Bone marrow (tissue), 2 donors: Measurements from ENCODE around the gene GPC4.

Experiments used
- DNase-seq, 2 donors: peaks; one replicate each; lab custom pipeline; 2025; lab: John Stamatoyannopoulos, UW

Gene GPC4

DNA sequence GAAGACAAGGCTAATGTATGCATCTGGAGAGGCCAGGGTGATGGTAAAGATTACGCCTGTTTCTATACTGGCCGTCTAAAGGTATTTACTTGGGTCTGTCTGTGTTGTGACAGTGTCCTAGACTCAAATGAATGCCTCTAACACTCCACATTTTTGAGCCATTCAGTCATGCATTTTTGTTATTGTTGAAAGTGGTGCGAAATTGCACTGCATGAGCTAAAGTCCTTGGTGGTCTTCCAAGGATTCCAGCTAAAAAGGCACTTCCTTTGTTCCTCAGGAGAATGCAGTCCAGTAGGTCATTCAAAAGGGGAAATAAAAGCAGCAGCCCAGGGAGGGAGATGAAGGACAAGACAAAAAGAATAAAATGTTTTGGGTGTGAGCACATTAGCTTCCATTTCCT lies 3.0 kb downstream of the GPC4 start:
- no peak for DNase-seq

DNA sequence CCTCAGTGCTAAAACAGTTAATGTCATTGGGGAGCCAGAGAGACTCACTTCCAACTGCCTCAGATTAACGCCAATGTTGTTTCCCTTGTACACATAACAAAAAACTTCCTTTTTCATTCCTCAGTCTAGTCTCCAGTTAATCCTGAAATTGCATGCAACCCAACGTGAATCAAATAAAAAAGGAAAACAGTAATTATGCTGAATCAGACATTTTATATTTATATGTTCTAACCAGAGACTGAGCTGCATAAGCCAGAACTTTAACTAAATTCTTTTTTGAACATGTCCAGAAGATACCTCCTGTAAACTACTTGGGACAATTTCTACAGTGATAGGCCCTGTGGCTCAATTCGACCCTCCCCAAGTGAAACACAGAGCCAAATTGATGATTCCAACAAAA lies 4.7 kb downstream of the GPC4 start:
- no peak for DNase-seq

DNA sequence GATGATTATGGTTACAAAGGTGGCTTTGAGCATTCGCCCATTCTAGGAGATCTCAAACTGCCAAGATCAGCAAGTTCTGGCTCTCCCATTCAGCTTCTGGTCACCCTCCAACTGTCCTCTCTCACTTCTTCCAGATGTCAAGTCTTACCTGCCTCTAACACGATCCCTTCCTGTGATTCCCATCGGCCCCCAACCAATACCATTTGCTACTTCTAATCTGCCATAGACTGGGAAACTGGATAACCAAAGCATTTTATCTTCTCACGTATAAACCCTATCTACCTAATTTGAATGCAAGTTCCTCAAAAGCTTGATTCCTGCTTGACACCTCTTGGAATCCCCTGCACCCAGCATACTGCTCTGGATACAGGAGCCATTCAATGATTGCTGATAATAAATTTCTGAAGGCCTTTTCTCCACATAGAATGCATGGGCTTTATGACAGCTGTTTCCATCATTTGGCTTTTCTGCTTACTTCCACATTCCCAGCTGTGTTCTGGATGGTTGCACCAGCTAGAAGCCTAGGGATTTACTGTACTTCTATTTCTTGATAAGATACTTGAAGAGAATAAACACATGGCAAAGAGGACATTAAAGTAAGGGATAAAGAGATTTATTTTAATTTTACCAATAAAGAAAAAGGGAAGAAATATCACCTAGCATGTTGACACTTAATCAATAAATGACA lies 9.6 kb downstream of the GPC4 start:
- no peak for DNase-seq

DNA sequence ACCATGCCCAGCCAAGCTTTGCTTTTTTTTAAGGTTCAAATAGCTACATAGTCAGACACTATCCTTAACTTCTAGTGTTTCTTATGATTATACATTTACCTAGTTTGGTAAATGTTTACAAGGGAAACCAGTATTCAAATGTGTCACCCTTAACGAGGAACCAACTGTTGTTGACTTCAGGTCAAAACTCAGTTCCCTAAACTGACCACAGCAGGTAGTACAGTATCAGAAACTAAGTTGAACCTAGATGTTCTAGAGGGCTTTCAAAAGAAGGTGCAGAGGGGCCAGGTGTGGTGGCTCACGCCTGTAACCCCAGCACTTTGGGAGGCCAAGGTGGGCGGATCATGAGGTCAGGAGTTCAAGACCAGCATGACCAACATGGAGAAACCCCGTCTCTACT lies 11.3 kb downstream of the GPC4 start:
- no peak for DNase-seq

DNA sequence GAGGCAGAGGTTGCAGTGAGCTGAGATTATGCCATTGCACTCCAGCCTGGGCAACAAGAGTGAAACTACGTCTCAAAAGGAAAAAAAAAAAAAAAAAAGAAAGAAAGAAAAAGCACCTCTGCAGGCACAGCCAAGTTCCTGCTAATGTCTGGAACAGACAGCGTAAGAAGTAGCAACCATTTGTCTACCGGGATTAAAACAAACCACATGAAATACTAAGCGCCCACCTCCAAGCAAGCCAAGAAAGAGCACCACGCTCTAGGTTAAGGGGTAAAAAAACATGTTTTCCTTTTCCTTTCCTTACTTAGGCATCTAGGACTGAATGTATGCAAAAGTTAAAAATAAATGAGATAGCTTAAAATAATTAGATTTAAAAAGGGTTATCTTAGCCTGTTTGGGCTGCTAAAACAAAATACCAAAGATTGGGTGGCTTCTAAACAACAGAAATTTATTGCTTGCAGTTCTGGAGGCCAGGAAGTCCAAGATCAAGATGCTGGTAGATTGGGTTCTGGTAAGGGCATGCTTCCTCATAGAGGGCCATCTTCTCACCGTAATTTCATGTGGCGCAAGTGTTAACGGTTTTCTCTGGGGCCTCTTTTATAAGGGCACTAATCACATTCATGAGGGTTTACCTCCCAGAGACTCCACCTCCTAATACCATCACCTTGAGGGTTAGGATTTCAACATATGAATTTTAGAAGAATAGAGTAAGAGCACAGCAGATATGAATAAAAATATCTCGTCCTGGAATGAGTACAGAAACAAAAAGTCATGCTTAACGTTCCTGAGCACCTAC lies 12.3 kb downstream of the GPC4 start:
- DNase-seq = no peak

DNA sequence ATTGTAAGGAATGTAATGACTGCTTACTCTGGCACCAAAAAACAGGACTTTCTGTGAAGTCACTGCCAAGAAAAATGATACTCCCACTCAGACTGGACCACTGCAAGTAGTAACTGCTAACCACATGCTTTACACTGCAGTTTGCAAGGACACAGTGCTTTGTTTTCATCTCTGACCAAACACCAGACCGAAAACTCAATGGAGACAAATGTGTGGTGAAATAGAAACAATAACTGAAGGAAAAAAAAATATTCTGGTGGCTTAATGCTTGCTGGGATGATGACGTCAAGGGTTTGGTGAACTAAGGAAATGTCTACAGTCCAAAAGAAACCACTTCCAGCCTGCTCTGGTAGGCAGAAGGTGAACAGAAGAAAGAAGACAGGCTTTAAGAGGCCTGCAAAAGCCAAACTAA lies 13.2 kb downstream of the GPC4 start:
- DNase-seq = no peak

DNA sequence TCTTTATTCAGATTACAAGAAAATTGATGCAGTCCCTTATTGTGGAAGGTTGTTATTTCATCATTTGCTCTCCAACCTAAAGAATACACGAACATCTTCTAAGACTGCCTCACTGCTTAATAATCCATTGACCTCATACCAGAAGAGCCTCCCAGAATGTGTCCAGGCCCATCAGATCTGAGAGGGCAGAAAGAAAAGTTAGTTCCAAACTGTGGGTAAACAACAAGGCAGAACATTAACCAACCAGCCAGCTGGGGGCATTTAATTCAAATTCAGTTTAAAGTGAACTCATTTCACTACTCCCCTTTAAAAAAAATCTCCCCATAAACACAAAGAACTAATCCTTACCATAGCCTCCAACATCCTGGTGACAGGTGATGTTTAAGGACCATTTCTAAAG lies 13.8 kb downstream of the GPC4 start:
- no peak for DNase-seq

DNA sequence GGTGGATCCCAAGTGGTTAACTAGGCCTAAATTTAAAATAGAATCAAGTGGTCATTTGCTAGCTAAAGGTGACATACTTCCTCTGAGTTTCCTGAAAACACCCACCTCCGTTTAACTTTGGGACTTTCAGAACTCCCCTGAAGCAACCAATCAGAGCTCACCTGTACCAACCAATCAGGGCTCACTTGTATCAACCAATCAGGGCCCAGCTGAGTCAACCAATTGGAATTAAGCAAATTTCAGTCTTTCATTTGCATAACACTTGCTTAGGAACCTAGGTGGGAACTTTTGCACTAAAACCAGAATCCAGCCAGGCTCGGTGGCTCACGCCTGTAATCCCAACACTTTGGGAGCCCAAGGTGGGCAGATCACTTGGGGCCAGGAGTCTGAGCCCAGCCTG lies 15.9 kb downstream of the GPC4 start:
- no peak for DNase-seq

DNA sequence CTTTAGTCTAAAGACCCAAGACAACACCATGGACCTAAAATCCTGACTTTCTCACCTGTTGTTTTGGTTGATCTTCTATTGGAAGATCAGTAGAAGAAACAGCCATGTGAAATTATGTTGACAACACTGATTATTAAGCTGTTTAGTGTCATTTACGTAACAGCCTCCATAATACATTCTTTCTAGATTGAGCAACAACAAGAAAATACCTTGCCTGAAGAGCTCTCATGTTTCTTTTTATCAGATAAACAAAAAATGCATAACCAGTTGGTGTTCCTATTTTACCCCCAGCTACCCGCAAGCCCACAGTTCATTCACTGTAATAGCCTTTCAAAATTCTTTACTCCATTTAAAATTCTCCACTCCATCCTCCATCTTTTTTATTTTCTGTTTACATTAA lies 20.5 kb downstream of the GPC4 start:
- DNase-seq = no peak

DNA sequence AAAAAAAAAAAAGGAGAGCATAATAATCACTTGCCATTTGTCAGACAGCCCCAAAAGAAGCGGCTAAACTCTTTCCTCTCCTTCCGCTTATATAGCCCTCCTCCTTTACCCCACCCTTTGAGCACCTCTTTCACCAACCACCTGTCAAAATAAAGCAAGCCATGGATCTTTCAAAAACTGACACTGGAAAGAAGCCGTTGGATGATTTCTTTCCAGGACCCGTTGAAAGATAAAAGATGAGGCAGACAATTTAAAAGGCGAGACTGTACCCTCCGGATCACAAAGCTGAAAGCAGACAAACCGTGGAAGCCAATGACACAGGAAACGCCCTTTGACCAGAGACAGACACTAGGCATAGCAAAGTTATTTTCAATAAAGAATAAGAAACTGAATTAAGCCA lies 22.6 kb downstream of the GPC4 start:
- DNase-seq = no peak

DNA sequence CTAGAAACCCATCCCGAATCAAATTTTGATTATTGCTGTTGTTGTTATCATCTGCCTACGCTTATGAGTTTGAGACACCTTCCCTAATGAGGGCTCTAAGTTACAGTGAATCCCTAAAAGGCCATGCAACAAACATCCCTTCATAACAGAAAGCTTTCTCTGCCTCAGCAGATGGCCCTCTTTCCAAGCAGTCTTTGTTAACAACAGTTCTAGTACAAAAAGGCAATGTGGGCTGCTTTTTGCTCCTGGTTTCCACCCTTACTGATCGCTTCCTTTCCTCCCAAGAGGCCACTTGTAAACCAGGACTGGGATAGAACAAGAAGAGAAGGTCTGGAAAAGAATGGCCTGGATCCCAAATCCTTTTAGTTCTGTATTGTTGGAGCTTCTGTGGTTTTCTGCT lies 24.2 kb downstream of the GPC4 start:
- DNase-seq = no peak

DNA sequence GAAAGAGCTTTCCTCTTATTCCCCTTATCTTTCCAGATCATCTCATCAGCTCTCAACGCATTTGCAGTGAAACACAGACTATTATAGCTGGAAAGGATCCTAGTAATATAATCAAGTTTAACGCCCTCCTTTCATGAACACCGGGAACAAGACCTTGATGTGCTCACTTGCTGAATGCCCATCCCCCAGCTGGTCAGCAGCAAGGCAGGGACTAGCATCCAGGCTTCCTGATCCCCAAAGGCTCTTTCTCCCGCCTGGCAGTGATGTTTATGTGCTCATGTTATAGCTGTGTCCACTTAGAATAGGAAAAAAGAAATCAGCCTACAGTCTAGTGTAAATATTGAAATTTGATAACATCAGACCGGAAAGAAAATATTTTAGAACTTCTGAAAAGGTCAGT lies 24.6 kb downstream of the GPC4 start:
- no peak for DNase-seq

DNA sequence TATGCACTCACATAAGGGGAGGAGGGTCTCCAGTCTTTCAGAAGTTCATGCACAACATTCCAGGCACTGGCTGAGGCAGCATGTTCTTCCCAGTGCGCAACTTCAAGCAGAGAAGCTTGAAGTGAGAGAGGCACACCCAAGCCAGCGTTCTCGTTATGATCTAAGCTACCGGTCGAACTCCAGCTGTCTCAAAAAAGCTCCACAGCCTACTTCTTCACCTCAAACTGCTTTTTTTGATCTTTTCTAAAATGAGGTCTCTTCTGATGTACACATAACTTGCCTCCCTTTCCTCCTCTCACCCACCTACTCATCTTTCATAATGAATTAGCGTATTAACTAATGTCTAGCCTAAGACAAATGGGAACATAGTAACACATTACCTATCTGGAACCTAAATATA lies 25.3 kb downstream of the GPC4 start:
- no peak for DNase-seq

DNA sequence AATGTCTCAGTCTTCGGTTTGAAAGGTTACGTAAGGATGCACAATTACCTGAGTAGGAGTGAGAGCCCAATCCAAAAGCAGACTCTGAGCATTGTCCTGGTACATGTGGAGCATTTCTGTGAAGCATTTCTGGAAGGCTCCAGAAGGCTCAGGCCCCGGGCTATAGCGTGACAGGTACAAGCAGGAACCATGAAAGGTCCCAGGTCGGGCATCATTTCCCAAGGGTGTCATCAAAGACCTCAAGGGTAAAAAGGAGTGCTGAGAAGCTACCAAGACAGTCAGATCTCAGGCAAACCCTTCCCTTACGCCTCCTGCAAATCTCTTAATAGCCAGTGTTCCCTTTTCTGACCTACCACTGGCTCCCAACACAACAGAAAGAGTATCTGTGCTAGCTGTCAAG lies 30.8 kb downstream of the GPC4 start:
- DNase-seq = no peak

DNA sequence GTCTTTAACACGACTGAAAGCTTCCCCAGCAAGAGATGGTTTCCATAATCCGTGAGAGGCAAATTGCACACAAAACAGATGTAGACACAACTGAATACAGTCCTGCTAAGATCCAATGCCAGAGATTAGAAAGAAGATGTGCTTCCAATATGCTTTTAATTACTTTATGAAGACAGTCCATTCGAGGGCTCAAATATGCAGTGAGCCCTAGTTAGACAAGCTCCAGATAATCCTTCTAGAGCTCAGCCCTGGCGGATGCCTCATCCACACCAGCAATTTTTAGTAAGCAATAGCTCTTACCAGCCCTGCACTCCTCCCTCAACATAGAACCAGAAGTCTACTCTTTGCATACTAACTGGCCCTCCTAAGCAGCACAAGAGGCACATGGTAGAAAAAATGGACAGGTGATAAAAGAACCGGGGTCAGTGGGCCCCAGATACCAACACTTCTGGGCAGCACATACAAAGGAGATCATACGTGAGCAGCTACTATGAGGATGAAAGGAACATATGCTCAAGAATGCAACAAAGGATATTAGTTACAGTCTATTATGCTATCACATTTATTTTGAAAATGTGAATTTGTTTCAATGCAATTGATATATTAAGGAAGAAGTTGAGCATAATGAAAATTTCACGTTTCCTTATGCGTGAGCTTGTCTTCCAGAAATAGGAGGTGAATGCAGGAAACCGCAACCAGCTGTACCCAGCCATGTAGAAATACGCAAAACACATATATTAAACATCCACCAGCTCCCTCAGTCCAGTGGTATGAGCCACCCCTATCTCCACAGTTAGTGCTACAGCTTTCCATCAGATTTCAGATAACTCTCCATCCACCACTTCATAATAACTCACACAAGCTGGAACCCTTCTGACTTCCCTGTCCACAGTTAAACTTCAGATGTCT lies 34.3 kb downstream of the GPC4 start:
- no peak for DNase-seq

DNA sequence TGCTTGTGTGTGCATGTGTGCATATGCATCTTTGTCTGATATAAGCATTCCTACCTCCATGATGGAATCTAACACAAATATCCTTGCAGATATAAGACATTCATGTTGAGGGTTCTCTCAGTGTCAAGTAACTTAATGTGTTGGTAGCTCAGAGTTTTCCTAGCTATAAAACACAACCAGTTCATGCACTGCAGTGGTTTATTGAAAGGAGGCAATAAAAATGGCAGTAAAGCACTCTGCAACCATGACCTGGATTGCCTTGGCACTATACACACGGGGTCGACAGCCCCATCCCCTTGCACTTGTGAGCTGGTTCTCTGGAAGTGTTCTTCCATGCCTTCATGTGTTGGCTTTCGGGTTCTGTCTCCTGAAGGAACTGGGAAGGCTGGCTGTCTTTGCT lies 38.9 kb downstream of the GPC4 start:
- no peak for DNase-seq

DNA sequence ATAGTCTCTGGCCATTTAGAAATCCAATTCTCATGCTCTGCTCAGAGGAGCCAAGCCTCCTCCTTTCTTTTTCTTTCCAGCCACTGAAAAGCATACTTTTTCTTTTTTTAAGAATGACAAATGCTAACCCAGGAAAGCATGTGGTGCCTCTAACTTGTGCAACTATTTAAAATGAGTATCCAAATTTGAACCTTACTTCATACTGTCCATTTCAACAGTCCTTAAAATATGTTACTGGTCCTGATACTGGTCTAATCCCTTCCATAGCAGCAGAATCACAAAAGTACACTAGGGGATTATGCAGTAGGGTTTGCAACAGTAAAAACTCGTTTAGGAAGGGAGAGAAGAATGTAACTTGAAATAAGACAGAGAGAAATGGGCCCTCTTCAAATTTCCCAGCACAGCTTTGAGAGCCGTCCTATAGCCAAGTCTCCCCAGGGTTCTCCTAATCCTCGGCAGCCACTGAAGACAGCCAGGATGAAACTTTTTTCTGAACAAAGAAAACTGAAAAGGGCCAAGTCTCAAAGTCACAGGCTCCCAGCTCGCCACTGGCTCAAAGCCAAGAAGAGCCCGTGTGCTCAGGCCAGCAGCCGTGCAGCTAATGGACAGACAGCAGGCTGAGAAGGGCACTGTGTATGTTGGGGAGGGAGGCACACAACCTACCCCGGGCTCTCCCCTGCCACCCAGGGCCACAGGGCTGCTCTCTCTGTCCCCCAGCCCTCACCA lies 39.5 kb downstream of the GPC4 start:
- no peak for DNase-seq

DNA sequence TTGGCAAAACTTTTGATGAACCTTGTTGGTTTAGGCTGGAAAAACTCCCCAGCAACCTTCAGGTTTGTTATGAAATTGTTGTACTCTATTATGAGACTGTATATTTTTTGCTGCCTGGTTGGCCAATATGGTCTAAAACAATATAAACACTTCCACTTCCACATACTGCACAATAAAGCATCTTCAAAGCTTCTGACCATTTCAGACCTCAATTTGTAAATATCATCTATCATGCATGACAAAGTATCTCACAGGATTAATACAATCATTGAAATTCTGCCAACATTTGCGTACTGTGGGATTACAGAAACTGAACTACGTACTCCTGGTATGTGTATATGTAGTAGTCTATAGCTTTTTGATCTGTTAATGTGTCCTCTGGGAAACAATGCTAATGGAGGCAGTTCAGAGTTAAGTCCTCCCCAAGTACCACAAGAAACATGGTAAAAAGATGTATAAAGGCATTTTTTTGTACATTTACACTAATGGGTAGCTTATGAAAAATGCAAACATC lies 40.4 kb downstream of the GPC4 start:
- no peak for DNase-seq

DNA sequence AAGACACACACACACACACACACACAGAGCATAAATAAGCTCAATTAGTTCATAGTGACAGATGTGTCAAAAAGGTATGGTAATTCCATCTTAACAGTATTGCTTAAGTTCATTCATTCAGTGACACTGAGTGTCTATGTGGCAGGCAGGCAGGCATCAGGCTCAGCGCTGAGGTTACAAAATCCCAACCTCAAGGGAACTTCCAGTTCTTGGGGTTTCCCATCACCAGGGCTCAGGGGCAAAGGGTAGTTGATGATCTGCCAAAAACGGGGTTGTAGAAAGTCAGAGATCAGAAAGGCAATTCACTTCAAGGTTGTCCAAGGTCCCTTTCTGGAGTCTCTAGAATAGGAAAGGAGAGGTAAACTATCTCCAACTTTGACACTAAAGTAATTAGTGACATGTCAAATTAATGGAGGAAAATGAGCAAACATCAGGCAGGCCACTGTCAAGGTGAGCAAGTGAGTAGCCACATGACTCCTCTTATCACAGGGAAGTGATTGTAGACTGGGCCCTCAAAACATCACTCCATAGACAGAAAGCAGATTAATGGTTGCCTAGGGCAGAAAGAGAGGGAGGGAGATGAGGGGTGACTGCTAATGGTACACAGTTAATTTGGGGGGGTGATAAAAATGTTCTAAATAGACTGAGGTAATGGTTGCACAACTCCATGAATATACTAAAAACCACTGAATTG lies 41.8 kb downstream of the GPC4 start:
- DNase-seq = no peak

DNA sequence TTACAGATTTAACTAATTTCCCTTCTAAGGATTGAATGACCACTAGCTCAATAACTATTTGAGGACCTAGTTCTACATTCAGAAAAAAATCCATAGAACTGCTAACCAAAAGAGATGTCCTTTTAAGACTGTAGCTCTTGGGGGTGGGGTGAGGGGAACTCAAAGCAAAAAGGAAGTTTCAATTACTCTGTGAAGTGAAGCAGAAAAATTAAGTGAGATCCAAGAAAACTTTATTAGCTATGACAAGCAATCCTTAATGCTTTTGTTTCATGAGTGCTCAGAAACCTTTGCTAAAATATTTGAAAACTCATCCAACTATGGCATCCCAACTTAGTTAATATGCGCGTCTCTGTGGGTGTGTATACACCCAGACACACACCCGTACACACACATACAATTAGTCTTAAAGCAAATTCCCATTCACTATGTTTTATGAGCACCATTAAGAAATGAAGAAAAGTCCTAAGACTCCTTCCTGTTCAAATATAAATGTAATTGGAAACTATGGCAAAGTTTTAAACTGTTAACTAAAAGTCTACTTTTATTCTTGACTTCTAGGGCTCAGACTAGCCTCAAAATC lies 44.5 kb downstream of the GPC4 start:
- no peak for DNase-seq

DNA sequence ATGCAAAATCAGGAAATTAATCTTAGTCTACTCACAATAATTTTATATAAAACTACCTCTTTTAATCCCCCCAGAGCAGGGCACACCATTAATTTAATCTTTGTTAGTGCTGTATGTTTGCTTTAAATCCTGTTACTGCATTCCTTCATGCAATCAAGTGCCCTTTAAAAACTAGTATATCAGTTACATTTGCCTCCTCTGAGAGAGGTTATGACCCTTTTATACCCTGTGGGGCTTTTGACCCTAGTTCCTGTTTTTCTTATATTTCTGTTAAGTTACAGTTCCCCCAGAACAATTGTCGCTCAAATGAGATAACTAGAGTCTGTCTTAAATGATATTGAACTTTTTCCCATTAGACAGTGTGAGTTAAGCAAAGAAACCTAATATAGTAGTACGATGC lies 46.2 kb downstream of the GPC4 start:
- no peak for DNase-seq
